Measurements from ENCODE around the gene H2BK1.

H2BK1 gene

GRCh38 chr7:151201751-151202150, 8.5 kb downstream of the H2BK1 start:
- H3K4me3 ChIP-seq (replicated peaks; ENCODE audit: low read depth, low read length) = no peak overlapping the region
- no peak for TF ChIP-seq CTCF (IDR thresholded peaks at IDR 0.05; ENCODE audit: low read length, missing control alignments)
- DNase-seq (ENCODE audit: low read depth) = no peak

GRCh38 chr7:151201344-151201743, 8.9 kb downstream of the H2BK1 start:
- no peak overlapping the region for H3K4me3 ChIP-seq (replicated peaks; ENCODE audit: low read depth, low read length)
- DNase-seq (ENCODE audit: low read depth) = no peak
- no peak for TF ChIP-seq CTCF (IDR thresholded peaks at IDR 0.05; ENCODE audit: low read length, missing control alignments)

GRCh38 chr7:151198945-151199848, 11.1 kb downstream of the H2BK1 start:
- TF ChIP-seq CTCF (IDR thresholded peaks at IDR 0.05; ENCODE audit: low read length, missing control alignments) = no peak
- no peak overlapping the region for H3K4me3 ChIP-seq (replicated peaks; ENCODE audit: low read depth, low read length)
- no peak for DNase-seq (ENCODE audit: low read depth)

GRCh38 chr7:151197932-151198331, 12.4 kb downstream of the H2BK1 start:
- no peak for TF ChIP-seq CTCF (IDR thresholded peaks at IDR 0.05; ENCODE audit: low read length, missing control alignments)
- DNase-seq (ENCODE audit: low read depth) = no peak
- no peak overlapping the region for H3K4me3 ChIP-seq (replicated peaks; ENCODE audit: low read depth, low read length)

GRCh38 chr7:151195616-151196450, 14.5 kb downstream of the H2BK1 start:
- no peak overlapping the region for H3K4me3 ChIP-seq (replicated peaks; ENCODE audit: low read depth, low read length)
- no peak for TF ChIP-seq CTCF (IDR thresholded peaks at IDR 0.05; ENCODE audit: low read length, missing control alignments)
- no peak for DNase-seq (ENCODE audit: low read depth)

GRCh38 chr7:151194188-151194587, 16.1 kb downstream of the H2BK1 start:
- no peak for DNase-seq (ENCODE audit: low read depth)
- TF ChIP-seq CTCF (IDR thresholded peaks at IDR 0.05; ENCODE audit: low read length, missing control alignments) = no peak
- no peak overlapping the region for H3K4me3 ChIP-seq (replicated peaks; ENCODE audit: low read depth, low read length)

All from fibroblast of pulmonary artery (primary cell).